ENCODE data around the gene SPSB4. TPM values are rescaled to one million over a fixed set of nuclear protein-coding genes. Genes with fewer than 3 reads are reported as not detected.

Gene SPSB4
- polyA plus RNA-seq, 4 donors: 16.1 to 20.2 (median 17.2) TPM

DNA sequence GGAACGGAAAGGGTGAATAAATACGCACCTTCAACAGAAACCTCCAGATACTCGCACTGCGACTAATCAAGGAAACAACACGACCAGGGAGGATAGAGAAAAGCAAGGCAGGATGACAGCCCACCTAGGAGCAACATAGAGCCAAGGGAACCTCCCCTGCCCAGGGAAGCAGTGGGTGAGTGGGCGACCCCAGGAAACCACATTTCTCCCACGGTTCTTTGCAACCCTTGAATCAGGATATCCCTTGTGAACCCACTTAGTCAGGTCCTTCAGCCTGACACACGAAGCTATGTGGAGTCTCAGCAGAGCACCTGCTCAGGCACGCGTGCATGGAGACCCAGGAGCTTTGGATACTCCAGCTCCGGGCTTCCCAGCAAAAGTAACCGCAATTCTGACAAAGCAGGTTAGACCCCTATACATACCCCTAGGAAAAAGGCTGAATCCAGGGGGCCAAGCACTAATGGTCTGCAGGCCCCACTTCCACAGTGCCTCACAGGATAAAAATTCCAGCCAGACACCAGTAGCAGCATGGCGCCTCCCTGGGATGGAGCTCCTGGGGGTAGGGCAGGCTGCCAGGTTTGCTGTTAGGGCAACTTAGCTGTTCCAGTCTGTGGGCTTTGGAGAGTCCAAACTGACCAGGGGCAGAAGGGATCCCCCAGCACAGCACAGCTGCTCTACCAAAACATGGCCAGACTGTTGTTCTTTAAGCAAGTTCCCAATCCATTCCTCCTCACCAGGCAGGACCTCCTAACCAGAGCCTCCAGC lies 142.1 kb downstream of the SPSB4 start:
- DNase-seq (ENCODE audit: low read depth in 4 of 4, low spot score in 3 of 4): no peak

Other genes starting within 250 kb of the SPSB4 start
- gene SLC25A36, start 109.5 kb upstream of the SPSB4 start, polyA plus RNA-seq (ENCODE audit: insufficient read length in 4 of 4): 100 to 1,000 TPM; 174 to 214 (median 195) TPM
- gene PXYLP1, start 180.5 kb downstream of the SPSB4 start, polyA plus RNA-seq (ENCODE audit: insufficient read length in 4 of 4): 10 to 100 TPM; 36.0 to 45.1 (median 42.0) TPM